ENCODE data around the gene KCNH1. TPM values are rescaled to one million over a fixed set of nuclear protein-coding genes. Genes with fewer than 3 reads are reported as not detected.

KCNH1 gene
- total and polyA plus RNA-seq, 2 experiments from 2014 or later, result 0.28 TPM; not detected in 1

GRCh38 chr1:210917560-210918169 lies 216.3 kb downstream of the KCNH1 start (continued):
- no peak for TF ChIP-seq ZNF462 (CRISPR knock-in tag; IDR thresholded peaks at IDR 0.05)
- no peak for TF ChIP-seq ETS1 (IDR thresholded peaks at IDR 0.05)
- no peak for TF ChIP-seq NANOG (IDR thresholded peaks at IDR 0.05; ENCODE audit: borderline replicate concordance)
- TF ChIP-seq EZH2phosphoT487 (IDR thresholded peaks at IDR 0.05; ENCODE audit: unreplicated experiment), result no peak
- no peak for TF ChIP-seq EZH2 (IDR thresholded peaks at IDR 0.05; ENCODE audit: low read depth, unreplicated experiment)
- TF ChIP-seq JUNB (IDR thresholded peaks at IDR 0.05; ENCODE audit: unreplicated experiment), result no peak
- no peak for TF ChIP-seq CREB1 (CRISPR knock-in tag; IDR thresholded peaks at IDR 0.05; ENCODE audit: low read depth)

- no peaks in the 10 kb centered on the region for H4K20me1 ChIP-seq (replicated peaks; ENCODE audit: insufficient read depth)
- H3K36me3 Mint-ChIP-seq (ENCODE audit: low read depth), result no peaks in the 10 kb centered on the region
- peaks cover 2% of the 10 kb centered on the region for H3K27me3 Mint-ChIP-seq (ENCODE audit: insufficient read depth, low read depth, poor library complexity)
- H3K9me2 ChIP-seq (ENCODE audit: insufficient read depth), result no peaks in the 10 kb centered on the region
- H3K79me2 ChIP-seq (replicated peaks; ENCODE audit: insufficient read depth), result no peaks in the 10 kb centered on the region
- H3K4me1 Mint-ChIP-seq, result peaks cover 9% of the 10 kb centered on the region
- H3K4me2 ChIP-seq, result no peak overlapping the region
- H3K9me3 Mint-ChIP-seq, result no peaks in the 10 kb centered on the region
- DNase-seq (ENCODE audit: low spot score) (no peak), ATAC-seq (no peak)
- H3F3A ChIP-seq (replicated peaks; ENCODE audit: low read depth), result no peaks in the 10 kb centered on the region
- H3K27ac ChIP-seq (ENCODE audit: low read depth), result no peak overlapping the region
- no peak overlapping the region for H2AFZ ChIP-seq
- no peaks in the 10 kb centered on the region for H3K27me3 ChIP-seq (ENCODE audit: insufficient read depth)
- no peak overlapping the region for H3K4me3 ChIP-seq
- H3K27ac Mint-ChIP-seq, result no peak overlapping the region
- peaks cover 3% of the 10 kb centered on the region; the same call in 1 of the 2 replicates for H3K4me1 ChIP-seq (ENCODE audit: insufficient read depth)
- no peaks in the 10 kb centered on the region for H3K36me3 ChIP-seq (ENCODE audit: insufficient read depth)
- no peak overlapping the region for H3K4me3 Mint-ChIP-seq
- no peak for TF ChIP-seq JUNB (IDR thresholded peaks at IDR 0.05; ENCODE audit: unreplicated experiment)
- no peak for TF ChIP-seq CTCF (conservative IDR thresholded peaks at IDR 0.05; ENCODE audit: low read depth in 2 of 2)
- no peak for TF ChIP-seq STAT1 (IDR thresholded peaks at IDR 0.05; ENCODE audit: unreplicated experiment)
- TF ChIP-seq ETS1 (IDR thresholded peaks at IDR 0.05), result no peak
- TF ChIP-seq EZH2 (IDR thresholded peaks at IDR 0.05; ENCODE audit: low read depth, unreplicated experiment), result no peak
- no peak for TF ChIP-seq POLR2AphosphoS5 (IDR thresholded peaks at IDR 0.05; ENCODE audit: low read depth)
These were observed 217.4 kb downstream of the KCNH1 start for GRCh38 chr1:210916548-210916947.

Data from GM23338 (cell line).